ENCODE results near the gene OLFML2B. TPM values are rescaled to one million over a fixed set of nuclear protein-coding genes. Genes with fewer than 3 reads are reported as not detected.

OLFML2B gene
- total and polyA plus RNA-seq, 2 of the 4 experiments (the other 2 are of a cell fraction) = 0.36 to 0.74 TPM

DNA sequence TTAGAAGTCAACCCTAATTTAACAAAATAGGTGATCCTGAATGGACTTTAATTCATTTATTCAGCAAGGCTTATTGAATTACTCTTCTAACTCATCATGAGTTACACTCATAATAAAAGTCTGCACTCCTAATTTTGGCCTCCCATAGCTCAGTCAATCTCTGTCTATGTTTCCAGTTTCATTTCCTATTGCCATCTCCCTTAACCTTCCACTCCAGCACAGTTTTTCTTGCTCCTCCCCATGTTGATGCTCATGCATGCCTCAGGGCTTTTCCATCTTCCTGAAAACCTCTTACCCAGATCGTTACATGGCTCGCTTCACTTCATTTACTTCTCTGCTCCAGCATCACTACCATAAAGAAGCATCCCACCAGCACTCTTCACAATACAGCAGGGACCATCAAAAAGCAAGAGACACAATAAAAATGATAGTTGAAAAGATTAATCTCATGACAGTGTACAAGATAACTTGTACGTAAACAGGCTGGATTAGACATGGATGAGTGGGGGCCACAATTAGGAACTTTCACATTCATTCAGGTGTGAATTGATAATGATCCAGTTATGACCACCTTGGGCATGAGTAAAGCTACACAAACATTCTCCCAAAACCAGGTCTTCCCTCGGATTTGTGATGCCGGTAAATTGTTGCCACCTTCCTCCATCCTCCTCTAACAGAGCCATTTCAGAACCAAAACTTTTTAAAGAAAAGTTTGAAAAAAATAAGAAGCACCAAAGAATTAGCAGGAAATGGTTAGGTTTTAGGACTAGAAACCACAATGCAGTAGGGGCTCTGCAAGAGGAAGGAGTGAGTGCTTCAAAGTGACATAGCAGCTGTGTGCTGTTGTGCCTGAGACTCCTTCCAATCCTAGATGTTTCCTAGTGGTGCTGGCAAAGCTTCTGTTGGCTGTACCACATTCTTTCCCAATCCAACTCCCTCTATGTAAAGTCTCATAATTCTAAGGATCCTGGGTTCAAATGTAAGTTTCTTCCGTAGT lies 89.8 kb downstream of the OLFML2B start (continued):
- TF ChIP-seq, protein P1, sequence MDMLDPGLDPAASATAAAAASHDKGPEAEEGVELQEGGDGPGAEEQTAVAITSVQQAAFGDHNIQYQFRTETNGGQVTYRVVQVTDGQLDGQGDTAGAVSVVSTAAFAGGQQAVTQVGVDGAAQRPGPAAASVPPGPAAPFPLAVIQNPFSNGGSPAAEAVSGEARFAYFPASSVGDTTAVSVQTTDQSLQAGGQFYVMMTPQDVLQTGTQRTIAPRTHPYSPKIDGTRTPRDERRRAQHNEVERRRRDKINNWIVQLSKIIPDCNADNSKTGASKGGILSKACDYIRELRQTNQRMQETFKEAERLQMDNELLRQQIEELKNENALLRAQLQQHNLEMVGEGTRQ (IDR thresholded peaks at IDR 0.05; ENCODE audit: low read depth, low read length) = no peak

Other genes starting within 250 kb of the OLFML2B start
- gene NOS1AP, start 45.8 kb upstream of the OLFML2B start, total RNA-seq (2012; rRNA removed) = under 0.01 and 0.18 TPM in 2 replicates
- 0.19 and 0.20 TPM in 2 replicates for gene NOS1AP, start 45.8 kb upstream of the OLFML2B start, polyA plus RNA-seq (2012; rRNA removed)

All from IMR-90 (cell line).